Measurements from ENCODE around the gene ABHD12. TPM values are rescaled to one million over a fixed set of nuclear protein-coding genes. Genes with fewer than 3 reads are reported as not detected.

Gene ABHD12
- total RNA-seq, 1 donor from 2014 or later: 39.0 TPM

DNA sequence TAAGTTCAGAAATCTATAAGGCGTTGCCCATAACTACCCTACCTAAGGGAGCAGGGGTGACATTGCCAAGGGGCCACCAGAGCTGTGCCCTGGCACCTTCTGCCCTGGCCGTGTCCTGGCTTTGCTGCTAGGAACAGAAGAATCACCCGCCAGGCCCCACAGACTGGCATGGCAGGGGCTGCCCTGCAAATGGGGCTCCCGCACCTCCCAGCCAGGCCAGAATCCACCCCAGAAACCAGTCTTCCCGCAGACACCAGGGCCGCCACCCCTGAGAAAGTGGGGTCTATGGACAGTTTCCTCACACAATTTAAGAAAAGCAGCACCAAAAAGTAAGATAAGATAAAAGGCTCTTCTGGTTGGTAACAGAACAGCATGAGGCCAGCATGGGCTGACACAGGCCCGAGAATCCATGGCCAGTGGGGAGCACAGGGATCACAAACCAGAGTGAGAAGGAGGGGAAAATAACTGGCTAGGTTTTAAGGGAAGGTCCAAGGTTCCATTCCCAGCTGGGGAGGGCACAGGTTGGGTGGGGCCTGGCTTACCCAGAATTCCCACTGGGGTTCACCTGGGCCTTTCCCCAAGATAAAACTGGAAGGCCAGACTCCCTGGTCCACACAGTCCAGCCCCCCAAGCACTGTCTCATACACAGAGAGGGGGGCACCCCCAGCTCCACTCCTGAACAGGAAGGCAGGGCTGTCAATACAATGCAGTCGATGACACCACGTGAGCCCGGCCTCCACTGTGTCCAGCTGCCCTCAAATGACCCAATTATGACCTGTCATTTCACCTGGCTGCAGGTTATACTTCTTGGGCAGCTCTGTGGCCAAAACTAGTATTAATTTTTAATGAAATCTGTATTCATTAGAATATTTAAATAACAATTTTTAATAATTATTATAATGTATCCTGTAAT, 83.4 kb downstream of the ABHD12 start:
- DNase-seq: no peak

- DNase-seq: no peak
These were observed 86.5 kb downstream of the ABHD12 start for GRCh38 chr20:25304025-25304549.

DNA sequence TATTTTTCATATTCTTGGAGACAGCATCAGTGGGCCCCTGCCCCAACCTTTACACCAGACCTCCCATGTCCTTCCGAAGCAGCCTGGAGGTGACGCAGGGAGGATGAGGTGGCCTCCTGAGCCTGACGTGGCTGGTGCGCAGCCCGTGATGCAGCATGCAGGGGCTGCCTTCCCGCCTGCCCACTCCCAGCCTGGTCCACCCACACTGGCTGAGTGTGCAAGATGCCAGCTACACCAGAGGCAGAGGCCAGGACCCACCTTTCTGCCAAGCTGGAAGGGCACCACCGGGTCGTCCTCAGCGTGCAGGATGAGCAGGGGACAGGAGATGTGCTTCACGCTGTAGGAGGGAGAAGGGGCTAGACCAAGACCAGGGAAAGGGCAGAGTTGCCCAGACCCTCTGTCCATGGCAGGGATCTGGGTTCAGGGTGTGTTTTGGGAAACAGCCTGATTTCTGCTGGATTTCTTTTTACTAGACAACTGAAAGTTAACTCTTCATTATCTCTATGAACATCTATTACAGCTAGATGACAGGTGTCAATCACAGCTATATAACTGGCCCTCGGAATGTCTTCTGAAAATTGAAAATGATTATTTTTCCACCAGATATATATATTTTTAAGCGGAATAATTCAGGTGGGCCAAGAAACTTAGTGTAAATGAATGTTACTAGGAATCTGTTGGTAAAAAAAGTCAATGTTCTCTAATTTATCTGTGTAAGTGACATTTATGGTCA, 87.2 kb downstream of the ABHD12 start:
- DNase-seq: no peak

- DNase-seq: no peak
These were observed 88.0 kb downstream of the ABHD12 start for GRCh38 chr20:25302596-25302995.

DNA sequence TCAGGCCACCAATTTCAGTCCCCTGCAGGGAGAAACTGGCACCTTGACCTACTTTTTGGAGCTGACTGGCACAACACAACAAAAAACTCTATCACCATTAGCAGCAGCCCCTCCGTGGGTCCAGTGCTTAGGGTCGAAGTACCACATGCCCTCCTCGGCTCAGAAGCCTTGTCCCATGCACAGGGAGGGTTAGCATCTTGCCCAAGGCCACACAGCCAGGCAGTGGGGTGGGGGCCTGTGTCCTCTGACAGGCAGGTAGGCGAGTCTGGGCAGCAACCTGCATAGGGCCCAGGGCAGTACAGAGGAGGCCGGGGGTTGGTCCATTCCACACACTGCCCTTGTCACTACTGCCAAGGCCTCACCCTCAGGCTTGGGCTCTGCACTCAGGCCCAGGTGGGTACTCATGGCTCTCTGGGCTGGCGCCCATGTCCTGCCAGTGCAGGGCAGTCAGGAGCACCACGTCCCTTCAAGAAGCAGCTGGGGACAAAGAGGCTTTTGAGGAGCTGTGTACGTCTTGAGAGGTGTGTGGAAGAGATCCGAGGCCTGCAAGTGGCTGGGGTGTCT, 89.2 kb downstream of the ABHD12 start:
- DNase-seq: no peak

DNA sequence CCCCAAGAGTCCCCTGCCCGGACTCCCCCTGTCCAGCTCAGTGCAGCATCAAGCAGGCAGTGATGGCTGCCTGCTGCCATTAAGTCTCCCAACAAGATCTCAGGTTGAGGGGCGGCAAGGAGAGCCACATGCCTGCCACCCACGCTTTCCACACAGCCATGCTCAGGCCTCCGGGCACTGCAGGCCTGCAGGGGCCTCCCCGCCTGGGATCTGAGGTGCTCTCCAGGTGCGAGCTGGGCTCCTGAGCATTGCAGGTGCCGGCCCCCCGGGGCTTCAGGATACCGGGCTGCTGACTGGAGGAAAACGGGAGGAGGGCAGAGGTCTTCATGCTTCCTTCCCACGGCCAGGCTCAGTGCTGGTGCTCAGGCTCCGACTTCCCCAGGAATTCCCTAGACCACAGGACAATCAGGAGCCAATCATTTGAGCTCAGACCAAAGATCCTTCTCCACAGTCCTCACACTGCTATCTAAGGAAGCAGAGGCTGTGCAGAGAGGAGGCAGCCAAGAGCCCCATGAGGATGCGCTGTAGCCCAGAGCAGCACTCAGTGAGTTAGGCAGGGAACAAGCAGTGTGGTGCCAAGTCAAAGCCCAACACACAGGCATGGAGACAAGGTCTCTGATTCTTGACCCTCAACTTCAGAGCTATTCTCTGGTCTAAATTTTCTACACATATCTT, 90.0 kb downstream of the ABHD12 start:
- no peak for DNase-seq

DNA sequence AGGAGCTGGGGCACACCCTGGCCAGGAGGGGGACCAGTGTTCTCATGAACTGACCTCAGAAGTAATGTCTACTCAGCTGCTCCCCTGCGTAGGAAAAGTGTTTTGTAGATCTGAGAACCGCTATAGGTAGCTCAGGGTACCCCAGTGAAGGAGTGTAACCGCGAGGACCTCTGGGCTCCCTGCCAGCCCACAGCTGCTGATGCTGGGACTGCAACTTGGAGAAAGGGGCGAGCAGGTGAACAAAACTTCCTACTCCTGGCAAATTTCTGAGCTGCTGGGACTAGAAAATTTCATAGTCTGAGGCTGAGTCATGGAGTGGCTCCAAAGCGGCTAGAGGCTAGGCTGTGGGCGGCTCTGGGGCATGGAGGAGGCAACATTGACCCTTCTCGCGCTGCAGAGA, 90.8 kb downstream of the ABHD12 start:
- no peak for DNase-seq

- DNase-seq: no peak
These were observed 93.3 kb downstream of the ABHD12 start for GRCh38 chr20:25297141-25297905.

DNA sequence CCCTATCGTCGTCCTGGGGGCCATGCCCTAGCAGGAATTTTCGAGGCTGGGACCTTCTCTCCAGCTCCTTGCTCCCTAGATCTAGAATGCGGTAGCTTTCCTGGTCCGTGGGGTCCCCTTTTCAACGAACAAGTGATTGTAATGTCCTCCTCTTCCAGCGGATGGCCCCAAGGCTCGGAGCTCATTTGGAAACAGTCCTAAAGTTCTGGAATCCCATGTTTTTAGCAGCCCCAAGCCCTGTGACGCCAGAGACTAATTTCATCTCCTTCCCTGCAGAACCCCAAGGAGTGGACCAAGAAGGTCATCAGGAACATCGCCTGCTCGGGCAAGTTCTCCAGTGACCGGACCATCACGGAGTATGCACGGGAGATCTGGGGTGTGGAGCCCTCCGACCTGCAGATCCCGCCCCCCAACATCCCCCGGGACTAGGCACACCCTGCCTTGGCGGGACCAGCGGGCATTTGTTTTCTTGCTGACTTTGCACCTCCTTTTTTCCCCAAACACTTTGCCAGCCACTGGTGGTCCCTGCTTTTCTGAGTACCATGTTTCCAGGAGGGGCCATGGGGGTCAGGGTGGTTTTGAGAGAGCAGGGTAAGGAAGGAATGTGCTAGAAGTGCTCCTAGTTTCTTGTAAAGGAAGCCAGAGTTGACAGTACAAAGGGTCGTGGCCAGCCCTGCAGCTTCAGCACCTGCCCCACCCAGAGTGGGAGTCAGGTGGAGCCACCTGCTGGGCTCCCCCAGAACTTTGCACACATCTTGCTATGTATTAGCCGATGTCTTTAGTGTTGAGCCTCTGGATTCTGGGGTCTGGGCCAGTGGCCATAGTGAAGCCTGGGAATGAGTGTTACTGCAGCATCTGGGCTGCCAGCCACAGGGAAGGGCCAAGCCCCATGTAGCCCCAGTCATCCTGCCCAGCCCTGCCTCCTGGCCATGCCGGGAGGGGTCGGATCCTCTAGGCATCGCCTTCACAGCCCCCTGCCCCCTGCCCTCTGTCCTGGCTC, 94.2 kb downstream of the ABHD12 start:
- DNase-seq: no peak

DNA sequence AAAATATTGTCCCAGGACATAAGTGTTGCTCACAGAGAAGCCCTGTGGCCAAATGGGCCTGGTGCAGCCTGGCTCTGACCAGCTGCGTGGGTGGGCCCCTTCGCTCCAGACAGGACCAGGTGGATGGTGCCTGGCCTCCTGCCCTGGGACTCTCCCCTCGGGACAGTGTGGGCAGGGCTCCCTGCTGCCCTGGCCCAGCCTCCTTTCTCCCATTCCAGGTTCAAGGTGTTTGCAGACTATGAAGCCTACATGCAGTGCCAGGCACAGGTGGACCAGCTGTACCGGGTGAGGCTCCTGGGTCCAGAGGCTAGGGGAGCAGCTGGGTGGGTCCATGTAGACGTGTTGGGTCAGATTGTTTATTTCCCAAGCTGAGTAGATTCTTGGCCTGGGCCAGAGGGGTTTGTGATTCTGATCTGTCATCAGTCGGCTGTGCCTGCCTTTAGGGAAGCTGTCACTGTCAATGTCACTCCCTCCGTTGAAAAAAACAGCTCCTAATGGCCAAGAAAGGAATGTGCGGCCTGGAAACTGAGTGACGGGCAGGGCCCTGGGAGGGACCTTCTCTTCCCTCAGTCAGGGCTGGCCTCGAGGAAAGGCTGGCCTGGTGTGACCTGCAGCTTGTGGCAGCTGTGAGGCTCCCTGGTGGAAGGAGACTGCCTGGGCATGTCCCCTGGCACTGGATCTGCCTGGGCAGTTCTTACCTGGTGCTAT, 95.1 kb downstream of the ABHD12 start:
- DNase-seq: no peak

DNA sequence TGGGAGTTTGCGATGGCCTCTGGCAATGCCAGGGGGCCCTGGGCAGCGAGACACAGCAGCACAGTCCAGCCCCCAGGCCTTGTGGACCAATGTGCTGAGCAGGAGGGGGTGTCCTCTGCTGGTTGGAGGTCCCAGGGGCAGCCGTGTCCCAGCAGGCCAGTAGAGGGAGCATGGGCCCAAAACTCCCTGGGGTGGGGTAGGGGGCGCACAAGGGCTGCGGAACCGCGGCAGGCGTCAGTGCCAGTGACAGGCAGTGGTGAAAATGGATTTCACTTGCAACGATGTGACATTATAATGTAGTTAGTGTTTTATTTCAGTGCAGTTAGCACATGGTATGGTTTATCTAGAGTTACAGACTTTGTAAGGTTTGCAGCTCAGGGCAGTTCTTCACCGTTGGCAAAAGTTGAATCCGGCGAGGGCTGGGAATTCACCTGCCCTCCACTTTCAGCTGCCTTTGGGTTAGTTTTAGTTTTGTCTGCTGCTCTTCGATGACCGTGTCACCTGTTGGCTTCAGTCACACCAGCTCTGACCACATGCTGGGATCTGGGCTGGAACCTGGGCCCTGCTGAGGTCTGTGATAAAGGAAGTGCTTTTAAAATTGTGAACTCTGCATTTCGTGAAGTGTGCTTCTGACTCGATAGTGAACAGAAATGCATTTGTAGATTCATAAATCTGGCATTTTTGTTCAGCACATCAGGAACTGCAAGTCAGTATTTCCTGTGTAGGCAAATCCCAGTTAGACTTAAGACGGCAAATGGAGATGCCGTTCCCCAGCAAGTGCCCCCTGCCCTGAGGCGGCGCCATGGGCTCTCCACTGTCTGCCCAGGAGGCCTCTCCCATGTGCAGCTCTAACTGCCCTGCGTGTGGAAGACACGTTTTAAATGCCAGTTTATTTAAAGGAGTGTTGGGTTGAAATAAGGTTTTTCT, 95.9 kb downstream of the ABHD12 start:
- DNase-seq: peak; percentile 30

GRCh38 chr20:25293910-25294458, 96.7 kb downstream of the ABHD12 start:
- no peak for DNase-seq

GRCh38 chr20:25293507-25293906, 97.1 kb downstream of the ABHD12 start:
- DNase-seq: no peak

DNA sequence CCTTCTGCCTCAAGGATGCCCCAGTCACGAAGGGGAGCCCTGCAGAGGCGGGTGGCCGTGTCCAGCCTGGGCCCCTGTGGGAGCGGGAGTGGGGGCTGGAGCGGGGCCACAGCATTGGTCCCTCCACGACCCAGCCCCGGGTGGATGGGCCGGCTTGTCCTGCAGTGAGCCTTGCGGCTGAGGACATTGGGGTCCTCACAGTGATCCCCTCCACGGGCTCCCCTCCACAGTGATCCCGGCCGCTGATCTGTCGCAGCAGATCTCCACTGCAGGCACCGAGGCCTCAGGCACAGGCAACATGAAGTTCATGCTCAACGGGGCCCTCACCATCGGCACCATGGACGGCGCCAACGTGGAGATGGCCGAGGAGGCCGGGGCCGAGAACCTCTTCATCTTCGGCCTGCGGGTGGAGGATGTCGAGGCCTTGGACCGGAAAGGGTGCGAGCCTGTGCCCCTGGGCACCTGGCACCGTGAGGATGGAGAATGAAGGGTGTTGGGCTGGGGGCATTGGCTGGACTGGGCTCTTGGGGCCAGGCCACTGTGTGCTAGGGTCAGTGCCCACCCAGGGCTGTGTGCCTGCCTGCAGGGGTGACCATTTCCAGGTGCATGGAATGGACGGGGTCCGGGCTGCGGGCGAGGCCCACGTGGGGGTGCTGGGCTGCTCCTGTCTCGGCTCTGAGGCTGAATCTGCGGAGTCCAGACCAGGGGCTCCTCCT, 98.3 kb downstream of the ABHD12 start:
- DNase-seq: no peak

DNA sequence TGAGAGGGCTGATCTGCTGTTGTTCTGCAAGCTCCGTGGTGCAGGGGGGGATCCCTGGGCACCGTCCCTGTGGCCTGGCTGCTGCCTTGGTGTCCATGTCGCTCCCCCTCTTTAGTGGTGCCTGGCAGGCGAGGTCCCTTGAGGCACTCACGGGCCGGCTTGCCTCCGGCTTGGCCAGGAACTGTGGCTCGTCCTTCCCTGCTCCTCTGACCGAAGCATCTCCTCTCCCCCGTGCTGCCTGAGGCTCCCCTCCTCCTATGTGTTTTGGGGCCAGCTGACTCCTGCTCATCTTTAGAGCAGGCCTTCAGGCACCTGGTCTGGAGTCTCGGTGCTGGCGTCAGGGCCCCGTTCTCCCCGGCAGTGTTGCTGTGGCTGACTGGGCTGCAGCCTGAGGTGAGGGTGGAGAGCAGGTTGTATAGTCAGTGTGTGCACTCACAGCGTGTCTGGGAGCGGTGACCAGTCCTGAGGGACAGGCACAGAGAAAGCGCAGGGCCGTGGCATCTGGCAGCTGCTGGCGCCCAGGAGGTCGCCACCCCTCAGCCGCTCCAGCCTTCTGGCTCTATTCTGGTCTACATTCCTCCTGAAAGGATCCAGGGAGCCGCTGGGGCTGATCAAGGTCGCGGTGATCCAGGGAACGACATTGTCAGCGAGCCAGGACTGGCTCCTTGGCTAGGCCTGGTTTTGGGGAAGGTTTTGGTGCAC, 99.1 kb downstream of the ABHD12 start:
- DNase-seq: no peak

- DNase-seq: no peak
These were observed 99.8 kb downstream of the ABHD12 start for GRCh38 chr20:25290646-25291431.

Measured in occipital lobe (tissue), 2 donors.